DMS79 treated with DMSO at 0.1 percent for 48 hours (cell line): ENCODE measurements around the gene SFT2D2.

Experiments used
- DNase-seq: peaks from one replicate; lab custom pipeline; 2025; lab: John Stamatoyannopoulos, UW

The SFT2D2 gene

DNA sequence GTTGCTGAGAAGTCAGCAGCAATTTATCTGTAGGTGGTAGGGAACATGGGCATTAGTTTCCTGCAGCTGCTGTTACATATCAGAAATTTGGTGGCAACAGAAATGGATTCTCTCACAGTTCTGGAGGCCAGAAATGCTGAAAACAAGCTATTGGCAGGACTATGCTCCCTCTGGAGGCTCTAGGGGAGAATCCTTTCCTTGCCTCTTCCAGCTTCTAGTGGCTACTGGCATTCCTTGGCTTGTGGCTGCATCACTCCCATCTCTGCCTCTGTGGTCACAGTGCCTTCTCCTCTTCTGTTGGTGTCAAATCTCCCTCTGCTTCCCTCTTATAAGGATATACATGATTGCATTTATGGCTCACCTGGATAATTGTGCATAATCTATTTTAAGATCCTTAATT, 2.5 kb upstream of the SFT2D2 start:
- no peak for DNase-seq

DNA sequence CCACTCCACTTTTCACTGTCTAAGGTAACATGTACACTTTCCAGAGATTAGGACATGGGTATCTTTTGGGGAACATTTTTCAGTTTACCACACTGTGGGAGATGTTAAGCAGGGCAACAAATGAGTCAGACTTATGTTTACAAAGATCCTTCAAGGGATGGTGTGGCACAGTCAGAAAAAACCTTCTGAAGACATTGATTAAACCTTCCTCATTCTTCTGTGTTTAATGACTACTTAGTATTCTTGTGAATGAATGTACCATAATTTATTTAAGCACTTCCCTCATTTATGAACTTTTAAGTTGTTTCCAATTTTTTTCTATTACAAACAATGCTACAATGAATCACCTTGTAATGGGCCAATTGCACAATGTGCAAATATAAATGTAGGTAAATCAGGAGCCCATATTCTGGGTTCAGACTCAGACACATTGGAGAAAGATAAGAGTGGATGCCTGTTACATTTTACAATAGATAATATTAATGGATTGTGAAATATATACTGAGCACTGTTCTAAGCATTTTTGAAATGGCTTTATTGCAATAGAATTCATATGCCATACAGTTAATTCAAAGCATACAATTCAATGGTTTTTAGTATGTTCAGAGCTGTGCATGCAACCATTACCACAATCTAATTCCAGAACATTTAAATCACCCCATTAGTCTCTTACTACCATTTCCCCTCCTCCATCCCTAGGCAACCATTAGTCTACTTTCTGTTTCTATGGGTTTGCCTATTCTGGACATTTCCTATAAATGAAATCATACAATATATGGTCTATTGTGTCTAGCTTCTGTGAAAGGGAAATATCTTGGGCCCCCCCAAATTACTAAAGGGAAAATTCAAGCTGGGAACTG, 1.9 kb upstream of the SFT2D2 start:
- no peak for DNase-seq

DNA sequence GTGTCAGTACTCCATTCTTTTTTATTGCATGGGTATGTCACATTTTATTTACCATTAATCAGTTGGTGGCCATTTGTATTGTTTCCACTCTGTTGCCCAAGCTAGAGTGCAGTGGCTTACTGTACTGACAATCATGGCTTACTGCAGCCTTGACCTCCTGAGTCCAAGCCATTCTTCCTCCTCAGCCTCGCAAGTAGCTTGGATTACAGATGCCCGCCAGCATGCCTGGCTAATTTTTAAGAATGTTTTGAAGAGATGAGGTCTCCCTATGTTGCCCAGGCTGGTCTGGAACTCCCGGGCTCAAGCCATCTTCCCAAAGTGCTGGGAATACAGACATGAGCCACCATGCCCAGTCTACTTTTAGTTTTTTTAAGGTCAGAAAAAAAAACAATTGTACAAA, 813 bp upstream of the SFT2D2 start:
- no peak for DNase-seq

DNA sequence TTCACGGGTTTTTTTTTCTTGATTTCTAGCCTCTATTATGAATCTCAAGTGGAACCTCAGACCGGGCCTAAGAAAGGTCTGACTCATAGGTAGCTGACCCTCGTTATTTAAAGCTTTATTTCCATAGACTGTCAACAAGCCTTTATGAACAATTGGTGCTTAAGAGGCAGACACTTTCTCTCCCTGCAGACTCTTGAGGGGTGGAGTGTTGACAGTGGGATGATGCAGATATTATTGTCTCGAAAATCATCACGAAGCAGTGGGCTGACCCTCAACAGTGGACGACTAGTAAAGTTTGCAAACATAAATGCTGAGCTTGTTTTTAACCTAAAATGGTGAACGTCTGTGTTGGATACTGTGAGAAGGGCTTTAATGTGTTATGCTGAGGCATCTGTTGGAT, 1.8 kb downstream of the SFT2D2 start:
- no peak for DNase-seq

DNA sequence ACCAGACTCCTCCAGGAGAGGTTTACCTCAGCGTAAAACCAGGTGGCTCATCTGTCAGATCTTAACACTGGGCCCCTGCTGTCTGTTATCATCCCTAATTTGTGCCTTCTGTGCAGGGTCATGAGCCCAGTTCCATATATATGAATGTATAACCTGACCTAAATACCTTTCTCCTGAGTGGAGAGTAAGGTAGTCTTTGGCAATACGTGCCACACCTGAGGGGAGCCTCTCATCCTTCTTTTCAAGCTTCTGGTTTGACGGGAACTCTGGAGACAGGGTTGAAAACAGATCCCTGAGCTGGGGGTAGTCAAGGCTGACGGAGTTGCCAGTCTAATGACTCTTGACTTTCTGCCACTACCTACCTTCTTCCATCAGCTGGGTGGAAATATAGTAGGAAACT, 4.1 kb downstream of the SFT2D2 start:
- no peak for DNase-seq

DNA sequence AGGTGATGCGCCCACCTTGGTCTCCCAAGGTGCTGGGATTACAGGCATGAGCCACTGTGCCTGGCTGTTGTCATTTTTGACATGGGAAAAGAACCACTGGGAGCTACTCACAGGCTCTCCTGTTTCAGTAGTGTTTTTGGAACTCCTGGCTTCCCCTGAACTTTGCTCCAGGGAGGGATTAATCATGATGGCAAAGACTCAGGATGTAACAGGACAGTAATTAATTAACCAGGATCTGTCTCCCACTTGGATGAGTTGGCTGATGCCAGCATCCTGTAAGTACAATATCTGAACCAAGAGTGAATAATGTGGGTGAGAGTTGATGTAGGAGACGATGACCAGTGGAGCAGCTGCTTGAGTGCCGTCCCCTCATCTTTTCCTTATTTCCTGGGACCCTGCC, 4.9 kb downstream of the SFT2D2 start:
- no peak for DNase-seq

DNA sequence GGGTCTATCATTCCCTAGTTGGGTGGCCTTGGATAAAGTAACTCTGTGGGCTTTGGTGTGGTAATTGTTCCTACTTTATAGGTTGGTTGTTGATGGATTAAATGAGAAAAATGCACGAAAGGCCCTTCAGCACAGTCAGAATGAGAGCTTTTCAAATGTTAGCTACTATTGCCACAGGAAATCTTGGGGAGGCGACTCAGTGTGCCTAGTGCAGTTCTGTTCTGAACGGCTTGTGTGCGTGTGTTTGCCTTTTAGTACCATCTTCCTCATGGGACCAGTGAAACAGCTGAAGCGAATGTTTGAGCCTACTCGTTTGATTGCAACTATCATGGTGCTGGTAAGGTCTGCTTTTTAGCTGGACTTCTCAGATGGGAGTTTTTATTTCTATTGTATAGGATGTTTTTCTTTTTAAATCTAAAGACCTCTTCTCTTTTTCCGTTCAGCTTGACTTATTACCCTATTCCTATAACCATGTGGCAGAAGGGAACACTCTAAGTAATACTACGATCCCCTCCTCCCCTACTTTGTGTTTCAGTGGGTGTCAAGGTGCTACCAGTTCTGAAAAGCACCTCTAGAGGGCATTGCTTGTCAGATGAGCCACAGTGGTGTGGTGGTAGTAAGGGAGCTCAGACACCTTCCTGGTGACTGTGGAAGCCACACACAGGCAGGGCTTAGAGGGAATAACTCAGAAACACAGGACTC, 9.2 kb downstream of the SFT2D2 start:
- DNase-seq, result no peak

DNA sequence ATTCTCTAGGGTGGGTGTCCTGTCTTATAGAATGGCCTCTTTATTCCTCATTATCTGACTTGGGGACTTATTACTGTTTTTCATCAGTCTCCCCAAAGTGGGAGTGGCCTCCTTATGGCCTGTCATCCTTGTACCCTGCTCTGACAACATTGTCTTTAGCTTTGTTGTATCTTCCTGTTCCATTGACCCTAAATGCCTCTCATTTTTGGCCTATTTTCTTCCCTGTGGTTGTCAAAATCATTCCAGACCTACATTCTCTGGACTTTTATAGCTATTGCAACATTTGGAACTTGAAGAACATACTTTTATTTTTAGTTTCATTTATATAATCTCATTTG, 9.7 kb downstream of the SFT2D2 start:
- no peak for DNase-seq

DNA sequence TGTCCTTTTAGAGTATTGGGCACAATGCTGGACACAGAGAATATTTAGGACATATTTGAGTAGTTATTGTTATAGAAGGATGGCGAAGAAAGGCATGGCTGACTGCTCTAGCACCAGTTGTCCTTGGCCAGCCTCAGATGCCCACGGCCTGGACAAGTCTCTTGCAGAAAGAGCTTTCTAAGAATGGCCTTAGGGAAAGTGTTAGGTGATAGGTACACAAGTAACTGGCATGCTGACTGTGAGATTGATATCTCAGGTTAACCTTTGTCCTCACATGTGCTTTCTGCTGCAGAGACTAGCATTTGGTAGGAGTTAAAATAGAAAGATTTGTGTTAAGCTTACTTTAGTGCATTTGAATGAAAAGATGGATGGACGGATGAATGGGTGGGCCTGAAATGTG, 10.1 kb downstream of the SFT2D2 start:
- no peak for DNase-seq

DNA sequence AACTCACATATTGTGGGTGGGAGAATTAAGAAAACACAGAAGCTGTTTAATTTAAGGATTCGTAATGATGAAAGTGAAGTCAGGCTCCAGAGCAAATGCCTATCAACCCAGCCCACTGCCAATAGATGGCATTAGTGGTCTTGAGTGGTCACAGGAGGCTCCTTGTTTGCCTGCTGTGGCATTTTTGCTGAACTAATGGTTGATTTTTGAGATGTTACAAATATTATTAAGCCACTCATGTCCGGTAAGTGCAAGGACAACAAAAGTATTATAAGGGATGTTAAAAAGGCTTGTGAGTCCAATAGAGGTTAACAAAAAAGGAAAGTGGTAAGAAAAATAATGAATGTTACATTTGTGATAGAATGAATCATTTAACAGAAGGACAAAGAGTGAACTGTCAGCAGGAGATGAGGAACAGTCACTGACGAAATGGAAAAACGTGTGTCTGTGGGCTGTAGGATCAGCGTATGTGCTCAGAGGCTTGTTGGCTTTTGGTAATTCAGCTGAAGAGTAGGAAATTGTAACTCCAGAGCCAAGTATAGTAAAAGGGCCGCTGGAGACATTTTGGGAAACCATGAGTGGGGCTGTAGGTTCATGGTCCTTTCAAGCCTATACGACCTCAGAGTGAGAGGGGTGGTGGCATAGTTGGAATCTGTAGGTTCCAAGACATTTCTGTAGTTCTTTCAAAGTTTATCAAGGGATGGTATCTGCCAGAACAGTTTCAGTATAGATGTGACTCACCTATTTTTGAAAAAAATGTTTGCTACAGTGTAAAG, 11.2 kb downstream of the SFT2D2 start:
- DNase-seq, result no peak

DNA sequence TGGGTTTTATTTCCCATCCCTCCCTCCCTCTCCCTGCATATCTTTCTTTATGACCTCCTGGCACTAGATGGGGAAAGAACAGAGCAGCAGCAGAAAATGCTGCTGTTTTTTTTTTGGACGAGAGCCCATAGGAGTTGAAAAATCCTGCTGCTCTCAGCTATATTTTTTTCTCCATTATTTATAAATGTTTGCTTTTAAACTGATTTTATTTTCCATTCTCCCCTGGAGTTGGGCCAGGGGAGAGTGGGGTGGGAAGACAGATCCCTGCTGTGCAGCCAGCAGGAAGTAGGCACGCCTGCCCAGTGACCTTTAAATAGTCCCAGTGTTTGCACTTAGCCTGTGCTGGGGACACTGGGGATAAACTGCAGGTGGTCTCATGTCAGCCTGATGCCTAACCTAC, 17.4 kb downstream of the SFT2D2 start:
- DNase-seq, result no peak

DNA sequence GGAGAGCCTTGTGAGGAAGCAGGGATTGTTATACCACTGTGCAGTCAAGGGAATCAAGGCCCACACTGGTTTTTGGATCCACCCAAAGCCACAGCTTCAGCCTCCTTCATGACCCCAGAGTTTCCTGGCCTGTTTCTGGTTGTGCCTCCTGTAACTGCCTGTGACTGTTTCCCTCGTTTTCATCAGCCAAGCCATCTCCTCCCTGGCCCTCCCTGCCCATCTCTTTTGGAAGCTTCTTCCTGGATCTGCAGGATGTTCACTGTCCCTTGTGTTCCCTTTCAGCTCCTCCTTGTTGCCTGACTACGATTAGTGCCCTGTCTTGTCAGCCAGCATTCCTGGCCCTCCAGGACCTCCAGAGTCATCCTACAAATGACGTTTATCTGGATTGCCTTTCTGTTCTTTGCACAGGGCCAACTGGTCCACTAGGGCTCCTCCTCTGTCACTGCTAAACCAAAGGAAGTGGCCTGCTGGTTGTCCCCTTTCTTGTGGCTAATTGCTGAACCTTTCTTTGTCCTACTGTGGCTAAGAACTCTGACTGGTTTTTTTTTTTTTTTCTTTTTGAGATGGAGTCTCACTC, 17.9 kb downstream of the SFT2D2 start:
- DNase-seq, result no peak

DNA sequence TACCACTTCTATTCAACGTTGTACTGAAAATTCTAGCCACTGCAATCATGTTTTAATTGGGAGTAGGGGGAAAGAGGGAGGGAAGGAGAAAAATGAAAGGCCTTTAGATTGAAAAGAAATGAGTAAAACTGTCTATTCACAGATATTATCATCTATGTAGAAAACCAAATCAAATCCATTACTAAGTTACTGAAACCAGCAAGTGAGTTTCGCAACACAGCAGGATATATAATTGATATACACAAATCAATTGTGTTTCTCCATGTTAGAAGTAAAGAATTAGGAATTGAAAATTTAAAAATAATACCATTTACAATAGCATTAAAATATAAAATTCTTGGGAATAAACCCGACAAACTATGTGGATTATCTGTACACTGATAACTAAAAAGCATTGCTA, 19.2 kb downstream of the SFT2D2 start:
- DNase-seq, result no peak

DNA sequence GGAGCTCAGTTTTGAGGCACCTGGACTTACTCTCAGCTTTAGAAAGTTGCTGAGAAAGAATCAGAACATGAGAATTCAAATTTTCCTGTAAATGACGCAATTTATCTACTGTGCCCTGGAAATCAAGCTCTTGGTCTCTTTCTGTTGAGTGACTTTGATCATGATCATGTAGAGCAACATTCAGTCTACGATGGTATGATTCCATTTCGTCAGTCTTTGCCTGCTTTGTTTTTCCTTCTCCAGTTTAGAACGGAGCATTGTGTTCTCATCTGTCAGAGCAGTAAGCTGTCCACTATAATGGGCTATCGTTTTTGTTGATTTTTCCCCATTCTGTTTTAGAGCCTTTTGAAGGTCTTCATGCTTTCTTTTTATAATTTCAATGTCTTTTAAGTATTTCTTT, 20.7 kb downstream of the SFT2D2 start:
- no peak for DNase-seq

DNA sequence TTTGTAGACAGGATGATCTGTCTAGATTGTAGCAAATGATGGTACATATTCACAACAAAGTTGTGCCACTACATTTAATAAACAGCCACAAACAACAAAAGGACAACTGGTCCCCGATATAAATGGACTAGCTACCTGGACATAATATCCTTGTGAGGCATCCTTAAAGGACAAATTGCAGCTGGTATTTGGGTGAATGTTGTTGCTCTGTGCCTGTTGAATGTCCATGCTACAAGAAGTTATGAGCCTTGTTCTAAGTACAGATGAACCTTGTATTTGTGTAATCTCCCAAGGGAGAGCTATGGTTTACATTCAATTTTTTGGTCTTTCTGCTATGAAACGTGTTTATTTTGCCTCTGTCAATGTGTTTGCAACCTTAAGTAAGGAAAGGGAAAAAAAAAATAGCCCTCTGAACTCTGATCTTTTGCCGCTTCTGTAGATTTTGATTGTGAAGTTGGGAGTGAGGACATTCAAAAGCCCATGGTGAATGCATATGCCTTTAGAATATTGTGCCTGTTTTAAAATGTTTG, 26.5 kb downstream of the SFT2D2 start:
- no peak for DNase-seq

DNA sequence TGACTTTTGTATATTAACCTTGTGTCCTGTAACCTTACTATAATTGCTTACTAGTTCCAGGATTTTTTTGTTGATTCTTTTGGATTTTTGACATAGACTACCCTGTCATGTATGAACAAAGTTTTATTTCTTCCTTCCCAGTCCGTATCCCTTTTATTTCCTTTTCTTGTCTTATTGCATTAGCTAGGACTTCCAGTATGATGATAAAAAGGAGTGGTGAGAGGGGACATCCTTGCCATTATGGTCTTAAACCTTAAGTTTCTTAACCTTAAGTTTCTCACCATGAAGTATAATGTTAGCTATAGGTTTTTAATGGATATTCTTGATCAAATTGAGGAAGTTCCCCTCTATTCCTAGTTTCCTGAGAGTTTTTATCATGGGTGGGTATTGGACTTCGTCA, 30.4 kb downstream of the SFT2D2 start:
- DNase-seq, result no peak

DNA sequence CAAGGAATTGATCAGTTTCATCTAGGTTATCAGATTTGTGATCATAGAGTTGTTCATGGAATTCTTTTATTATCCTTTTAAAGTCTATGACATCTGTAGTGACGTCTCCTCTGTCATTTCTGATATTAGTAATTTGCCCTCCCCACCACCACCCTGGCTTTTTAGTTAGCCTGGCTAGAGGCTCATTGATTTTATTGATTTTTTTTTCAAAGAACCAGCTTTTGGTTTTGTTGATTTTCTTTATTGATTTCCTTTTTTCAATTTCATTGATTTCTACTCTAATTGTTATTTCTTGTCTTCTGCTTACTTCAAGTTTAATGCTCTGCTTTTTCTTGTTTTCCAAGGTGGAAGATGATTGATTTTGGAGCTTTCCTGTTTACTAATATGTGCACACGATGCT, 31.6 kb downstream of the SFT2D2 start:
- no peak for DNase-seq

DNA sequence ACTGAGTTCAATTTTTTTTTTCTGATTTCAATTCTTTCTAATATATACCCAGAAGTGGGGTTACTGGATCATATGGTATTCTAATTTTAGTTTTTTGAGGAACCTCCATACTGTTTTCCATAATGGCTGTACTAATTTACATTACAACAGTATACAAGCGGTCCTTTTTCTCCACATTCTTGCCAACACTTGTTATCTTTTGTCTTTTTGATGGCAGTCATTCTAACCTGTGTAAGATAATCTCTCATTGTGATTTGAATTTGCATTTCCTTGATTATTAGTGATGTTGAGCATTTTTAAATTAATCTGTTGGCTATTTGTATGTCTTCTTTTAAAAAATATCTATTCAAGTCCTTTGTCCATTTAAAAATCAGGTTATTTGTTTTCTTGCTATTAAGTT, 33.8 kb downstream of the SFT2D2 start:
- no peak for DNase-seq

DNA sequence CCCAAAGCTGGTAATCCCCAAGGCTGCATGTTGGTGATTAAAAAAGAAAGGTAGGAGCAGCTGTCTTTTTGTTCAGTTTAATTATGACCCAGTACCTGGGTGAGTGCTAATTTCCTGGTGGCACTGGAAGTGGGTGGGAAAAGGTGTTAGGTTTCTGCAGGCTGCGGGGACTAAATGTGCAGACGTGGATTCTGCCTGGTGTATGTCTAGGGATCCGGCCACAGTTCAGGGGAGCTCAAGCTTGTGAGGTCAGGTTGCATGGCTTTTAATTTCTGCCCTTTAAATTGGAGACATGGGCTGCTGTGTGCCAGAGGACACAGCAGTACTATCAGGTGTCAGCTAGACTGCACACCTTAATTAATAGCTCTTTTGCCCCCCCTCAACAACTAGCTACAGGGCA, 34.6 kb downstream of the SFT2D2 start:
- no peak for DNase-seq

DNA sequence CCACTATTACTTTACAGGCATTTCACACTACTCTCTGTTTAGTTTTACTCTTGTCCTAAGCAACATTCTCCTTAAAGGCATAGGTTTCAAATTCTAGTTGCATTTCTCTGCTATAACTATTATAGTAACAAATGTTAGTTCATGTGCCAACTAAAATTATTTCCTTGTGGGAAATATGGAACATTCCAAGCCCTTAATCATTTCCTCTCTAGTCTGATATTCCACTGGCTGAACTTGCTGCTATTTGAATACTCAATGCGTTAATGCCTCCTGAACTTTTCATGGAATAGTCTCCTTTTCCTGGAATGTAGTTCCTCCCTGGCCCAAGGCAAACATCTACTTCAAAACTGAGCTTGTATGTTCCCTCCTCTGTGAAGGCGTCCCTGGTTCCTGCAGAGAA, 35.6 kb downstream of the SFT2D2 start:
- no peak for DNase-seq

DNA sequence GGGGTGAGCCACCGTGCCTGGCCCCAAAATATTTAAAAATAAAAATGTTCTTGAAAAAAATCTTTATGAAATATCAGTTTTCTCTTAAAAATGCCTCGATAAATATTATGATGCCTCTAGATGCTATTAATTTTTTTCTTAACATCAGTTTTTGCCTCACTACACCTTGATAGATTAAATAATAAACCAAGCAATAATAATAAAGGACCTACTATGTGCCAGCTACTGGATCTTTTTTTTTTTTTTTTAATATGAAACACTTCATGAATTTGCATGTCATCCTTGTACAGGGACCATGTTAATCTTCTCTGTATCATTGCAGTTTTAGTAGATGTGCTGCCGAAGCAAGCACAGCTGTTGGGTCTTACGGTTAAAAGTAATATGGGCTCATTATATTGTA, 37.3 kb downstream of the SFT2D2 start:
- DNase-seq, result no peak

DNA sequence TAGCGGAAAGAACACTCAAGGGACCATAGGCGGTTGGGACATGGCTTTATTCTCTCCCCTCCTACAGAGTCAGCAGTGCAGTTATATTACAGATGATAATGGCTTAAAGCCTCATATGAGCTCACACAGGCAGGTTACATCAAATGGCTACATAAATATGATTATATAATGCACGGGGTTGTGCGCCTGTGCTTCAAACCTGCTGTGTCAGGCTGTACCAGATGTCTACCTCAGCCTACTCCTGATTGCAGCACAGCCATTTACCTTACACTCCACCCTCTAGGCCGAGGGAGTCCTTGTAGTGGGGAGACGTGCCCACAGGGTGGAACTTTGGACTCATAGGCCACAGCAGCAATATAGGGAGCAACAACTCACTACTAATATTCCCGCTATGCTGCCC, 38.5 kb downstream of the SFT2D2 start:
- no peak for DNase-seq

DNA sequence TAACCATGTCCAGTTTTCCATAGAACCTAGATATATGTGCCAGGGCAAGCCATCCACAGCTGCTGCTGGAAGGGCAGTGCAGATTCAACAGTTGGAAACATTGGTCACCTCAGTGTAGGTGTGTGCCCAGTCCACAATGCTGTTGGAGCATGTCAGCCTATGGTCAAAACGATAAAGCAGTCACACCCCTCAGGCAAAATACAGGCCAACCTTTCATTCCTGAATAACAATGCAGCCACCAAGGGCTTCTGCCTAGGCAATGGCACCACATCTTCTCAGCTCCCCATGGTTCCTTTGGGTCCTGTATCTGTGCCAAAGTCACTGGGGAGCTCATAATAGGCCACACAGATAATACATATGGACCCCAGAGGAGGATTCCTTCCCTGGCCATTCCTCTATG, 39.8 kb downstream of the SFT2D2 start:
- DNase-seq, result no peak
